ENCODE results near the gene SMIM44.

SMIM44 gene

DNA sequence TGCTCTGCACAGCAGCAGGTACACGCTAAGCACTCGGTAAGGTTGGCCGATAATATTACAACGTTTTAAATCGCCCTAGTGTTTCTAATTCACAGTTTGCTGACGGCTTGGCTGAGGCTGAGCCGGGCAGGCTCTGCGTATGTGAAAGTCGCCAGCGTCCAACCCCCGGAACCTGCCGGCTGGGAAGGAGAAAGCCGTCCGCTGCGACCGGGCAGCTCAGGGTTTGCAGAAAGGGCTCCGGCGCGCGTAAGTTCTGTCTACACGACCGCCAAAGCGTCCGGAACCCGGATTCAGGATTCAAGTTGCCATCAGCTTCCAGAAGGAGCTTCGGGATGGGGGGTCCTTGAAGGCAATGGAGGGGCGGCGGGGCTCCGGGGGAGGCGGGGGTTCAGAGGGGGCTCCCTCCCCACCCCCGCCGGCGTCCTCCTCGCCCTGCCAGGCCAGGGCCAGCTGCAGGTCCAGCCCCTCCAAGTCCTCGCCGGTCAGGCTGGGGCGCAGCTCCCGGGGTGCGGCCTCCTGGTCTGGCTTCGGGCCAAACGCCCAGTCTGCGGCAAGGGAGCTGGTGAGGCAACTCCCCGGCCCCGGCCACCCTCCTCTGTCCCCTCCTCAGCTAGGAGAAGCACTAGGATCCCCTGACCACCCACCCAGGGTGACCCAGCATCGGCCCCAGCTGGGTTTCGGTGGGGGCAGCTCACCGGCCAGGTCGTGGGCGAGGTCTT is 575 bp downstream of the SMIM44 start:
- H3K36me3 ChIP-seq: peaks cover 12% of the 10 kb centered on the region
- peaks cover 3 to 17% of the 10 kb centered on the region in 2 experiments for H3K4me1 ChIP-seq (ENCODE audit: control insufficient read depth in 1 of 2, insufficient read depth in 1 of 2, low read depth in 1 of 2, low read length in 1 of 2)
- H3K4me3 ChIP-seq (ENCODE audit: low read depth in 1 of 2, low read length in 1 of 2): no peak overlapping the region
- TF ChIP-seq, protein P1, sequence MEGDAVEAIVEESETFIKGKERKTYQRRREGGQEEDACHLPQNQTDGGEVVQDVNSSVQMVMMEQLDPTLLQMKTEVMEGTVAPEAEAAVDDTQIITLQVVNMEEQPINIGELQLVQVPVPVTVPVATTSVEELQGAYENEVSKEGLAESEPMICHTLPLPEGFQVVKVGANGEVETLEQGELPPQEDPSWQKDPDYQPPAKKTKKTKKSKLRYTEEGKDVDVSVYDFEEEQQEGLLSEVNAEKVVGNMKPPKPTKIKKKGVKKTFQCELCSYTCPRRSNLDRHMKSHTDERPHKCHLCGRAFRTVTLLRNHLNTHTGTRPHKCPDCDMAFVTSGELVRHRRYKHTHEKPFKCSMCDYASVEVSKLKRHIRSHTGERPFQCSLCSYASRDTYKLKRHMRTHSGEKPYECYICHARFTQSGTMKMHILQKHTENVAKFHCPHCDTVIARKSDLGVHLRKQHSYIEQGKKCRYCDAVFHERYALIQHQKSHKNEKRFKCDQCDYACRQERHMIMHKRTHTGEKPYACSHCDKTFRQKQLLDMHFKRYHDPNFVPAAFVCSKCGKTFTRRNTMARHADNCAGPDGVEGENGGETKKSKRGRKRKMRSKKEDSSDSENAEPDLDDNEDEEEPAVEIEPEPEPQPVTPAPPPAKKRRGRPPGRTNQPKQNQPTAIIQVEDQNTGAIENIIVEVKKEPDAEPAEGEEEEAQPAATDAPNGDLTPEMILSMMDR (IDR thresholded peaks at IDR 0.05): no peak
- no peak overlapping the region for H3K27ac ChIP-seq
- no peaks in the 10 kb centered on the region for H3K9me3 ChIP-seq
- H3K27me3 ChIP-seq: no peaks in the 10 kb centered on the region

GRCh38 chr19:3481241-3482090 is 1.8 kb downstream of the SMIM44 start:
- Histone ChIP-seq H3K9me3 (no peaks in the 10 kb centered on the region), H3K4me1 (ENCODE audit: control insufficient read depth in 1 of 2, insufficient read depth in 1 of 2, low read depth in 1 of 2, low read length in 1 of 2) (peaks cover 3 to 17% of the 10 kb centered on the region in 2 experiments), H3K27ac (no peak overlapping the region), H3K36me3 (peaks cover 12% of the 10 kb centered on the region), H3K4me3 (ENCODE audit: low read depth in 1 of 2, low read length in 1 of 2) (no peak overlapping the region), H3K27me3 (no peaks in the 10 kb centered on the region)
- TF ChIP-seq, protein P1 (IDR thresholded peaks at IDR 0.05): no peak

GRCh38 chr19:3480383-3481091 is 2.7 kb downstream of the SMIM44 start, which contains the start of gene SMIM24:
Gene SMIM24 (minus strand): TSS chr19:3480525. CDS start chr19:3480463, 62 bp downstream.
- H3K4me1 ChIP-seq (ENCODE audit: control insufficient read depth in 1 of 2, insufficient read depth in 1 of 2, low read depth in 1 of 2, low read length in 1 of 2): peaks cover 3 to 17% of the 10 kb centered on the region in 2 experiments
- H3K9me3 ChIP-seq: no peaks in the 10 kb centered on the region
- TF ChIP-seq, protein P1 (IDR thresholded peaks at IDR 0.05): no peak
- H3K27ac ChIP-seq: no peak within 1 kb of the TSS
- peak within 1 kb of the TSS in 1 of 2 experiments; percentile 27 for H3K4me3 ChIP-seq (ENCODE audit: low read depth in 1 of 2, low read length in 1 of 2)
- peaks cover 12% of the 10 kb centered on the region for H3K36me3 ChIP-seq
- no peaks in the 10 kb centered on the region for H3K27me3 ChIP-seq

- no peaks in the 10 kb centered on the region for H3K27me3 ChIP-seq
- H3K4me3 ChIP-seq (ENCODE audit: low read depth in 1 of 2, low read length in 1 of 2): no peak overlapping the region
- H3K9me3 ChIP-seq: no peaks in the 10 kb centered on the region
- H3K4me1 ChIP-seq (ENCODE audit: control insufficient read depth in 1 of 2, insufficient read depth in 1 of 2, low read depth in 1 of 2, low read length in 1 of 2): peaks cover 3 to 17% of the 10 kb centered on the region in 2 experiments
- TF ChIP-seq, protein P1 (IDR thresholded peaks at IDR 0.05): no peak
- H3K36me3 ChIP-seq: peaks cover 12% of the 10 kb centered on the region
- H3K27ac ChIP-seq: no peak overlapping the region
Measured at GRCh38 chr19:3479834-3480215, 3.4 kb downstream of the SMIM44 start.

DNA sequence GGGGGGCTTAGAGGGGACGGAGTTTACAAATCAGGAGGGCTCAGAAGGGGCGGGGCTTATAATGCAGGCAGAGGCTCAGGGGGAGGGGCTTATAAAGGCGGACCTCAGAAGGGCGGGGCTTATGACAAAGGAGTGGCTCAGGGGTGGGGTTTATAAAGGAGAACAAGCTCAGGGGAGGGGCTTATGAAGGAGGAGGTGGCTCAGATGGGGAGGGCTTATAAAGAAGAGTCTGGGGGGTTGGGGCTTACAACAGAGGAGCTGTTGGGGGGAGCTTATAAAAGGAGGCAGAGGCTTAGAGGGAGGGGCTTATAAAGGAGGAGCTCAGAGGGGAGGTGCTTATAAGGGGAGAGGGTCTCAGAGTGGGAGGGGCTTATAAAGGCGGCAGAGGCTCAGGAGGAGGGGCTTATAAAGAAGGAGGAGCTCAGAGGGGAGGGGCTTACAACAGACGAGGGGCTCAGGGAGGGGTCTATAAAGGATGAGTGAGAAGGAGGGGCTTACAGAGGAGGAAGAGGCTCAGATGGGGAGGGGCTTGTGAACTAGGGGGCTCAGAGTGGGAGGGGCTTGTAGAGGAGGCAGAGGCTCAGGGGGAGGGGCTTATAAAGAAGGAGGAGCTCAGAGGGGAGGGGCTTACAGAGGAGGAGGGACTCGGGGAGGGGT is 3.9 kb downstream of the SMIM44 start:
- peaks cover 12% of the 10 kb centered on the region for H3K36me3 ChIP-seq
- H3K4me3 ChIP-seq (ENCODE audit: low read depth in 1 of 2, low read length in 1 of 2): peak overlapping the region in 1 of 2 experiments; percentile 27
- peaks cover 3 to 17% of the 10 kb centered on the region in 2 experiments for H3K4me1 ChIP-seq (ENCODE audit: control insufficient read depth in 1 of 2, insufficient read depth in 1 of 2, low read depth in 1 of 2, low read length in 1 of 2)
- H3K27me3 ChIP-seq: no peaks in the 10 kb centered on the region
- H3K9me3 ChIP-seq: no peaks in the 10 kb centered on the region
- H3K27ac ChIP-seq: no peak overlapping the region
- TF ChIP-seq, protein P1 (IDR thresholded peaks at IDR 0.05): no peak
